LHCN-M2 (cell line): ENCODE measurements around the gene ABHD1. TPM values are rescaled to one million over a fixed set of nuclear protein-coding genes. Genes with fewer than 3 reads are reported as not detected.
"Not testable (repeated sequence)": the region's sequence is repeated elsewhere in the genome, so short reads cannot be mapped to it uniquely, and the experiment has no call there.

Experiments
- DNase-seq: peaks from one replicate; pipeline ENCODE4 v3.0.0-alpha.2; 2012; ENCODE audit warnings: low read depth
- total RNA-seq: library from RNA; depleted of rRNA; stranded (reverse); fragments of >200 nt; gene quantifications from 2 replicates; pipeline ENCODE4 v1.2.3, GENCODE V29; 2014

ABHD1 gene
- total RNA-seq, 1 experiment from 2014 or later: 0.17 TPM

GRCh38 chr2:27109083-27109482 lies 14.5 kb upstream of the ABHD1 start:
- no peak for DNase-seq

DNA sequence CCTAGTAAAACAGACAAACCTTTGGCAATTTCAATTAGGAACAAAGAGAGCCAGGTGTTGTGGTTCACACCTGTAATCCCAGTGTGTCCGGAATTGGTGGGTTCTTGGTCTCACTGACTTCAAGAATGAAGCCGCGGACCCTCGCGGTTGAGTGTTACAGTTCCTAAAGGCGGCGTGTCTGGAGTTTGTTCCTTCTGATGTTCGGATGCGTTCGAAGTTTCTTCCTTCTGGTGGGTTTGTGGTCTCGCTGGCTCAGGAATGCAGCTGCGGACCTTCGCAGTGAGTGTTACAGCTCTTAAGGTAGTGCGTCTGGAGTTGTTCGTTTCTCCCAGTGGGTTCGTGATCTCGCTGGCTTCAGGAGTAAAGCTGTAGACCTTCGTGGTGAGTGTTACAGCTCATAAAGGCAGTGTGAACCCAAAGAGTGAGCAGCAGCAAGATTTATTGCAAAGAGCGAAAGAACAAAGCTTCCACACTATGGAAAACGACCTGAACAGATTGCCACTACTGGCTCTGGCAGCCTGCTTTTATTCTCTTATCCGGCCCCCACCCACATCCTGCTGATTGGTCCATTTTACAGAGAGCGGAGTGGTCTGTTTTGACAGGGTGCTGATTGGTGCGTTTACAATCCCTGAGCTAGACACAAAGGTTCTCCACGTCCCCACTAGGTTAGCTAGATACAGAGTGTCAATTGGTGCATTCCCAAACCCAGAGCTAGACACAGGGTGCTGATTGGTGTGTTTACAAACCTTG lies 12.8 kb upstream of the ABHD1 start:
- DNase-seq: not testable (repeated sequence)

- DNase-seq: not testable (repeated sequence)
Observed at GRCh38 chr2:27111392-27112078, 12.1 kb upstream of the ABHD1 start.

DNA sequence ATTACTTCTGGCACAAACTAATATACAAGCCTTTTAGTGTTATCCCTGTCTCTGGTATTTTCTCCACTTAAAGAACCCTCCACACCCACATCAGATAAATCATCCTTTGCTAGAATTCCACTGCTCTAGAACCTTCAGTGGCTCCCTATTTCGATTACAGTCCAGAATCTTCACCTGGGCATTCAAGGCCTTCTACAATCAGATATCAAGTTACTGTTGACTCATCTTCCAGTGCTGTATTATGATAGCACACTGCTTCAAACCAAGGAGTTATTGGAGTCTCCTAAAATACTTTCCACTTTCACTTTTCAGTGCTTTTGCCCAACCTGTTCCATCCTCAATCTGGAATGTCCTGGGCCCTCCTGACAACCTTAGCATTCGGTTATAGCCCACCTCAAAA lies 8.1 kb upstream of the ABHD1 start:
- no peak for DNase-seq

- no peak for DNase-seq
Observed at GRCh38 chr2:27117995-27118524, 5.6 kb upstream of the ABHD1 start.

GRCh38 chr2:27118525-27119329 lies 4.9 kb upstream of the ABHD1 start, which contains the start of gene CGREF1:
CGREF1 (minus strand) TSS chr2:27119128; CDS start chr2:27104366, 14,762 bp downstream.
- no peak for DNase-seq

GRCh38 chr2:27119330-27119670 lies 4.3 kb upstream of the ABHD1 start:
- DNase-seq: not testable (repeated sequence)

DNA sequence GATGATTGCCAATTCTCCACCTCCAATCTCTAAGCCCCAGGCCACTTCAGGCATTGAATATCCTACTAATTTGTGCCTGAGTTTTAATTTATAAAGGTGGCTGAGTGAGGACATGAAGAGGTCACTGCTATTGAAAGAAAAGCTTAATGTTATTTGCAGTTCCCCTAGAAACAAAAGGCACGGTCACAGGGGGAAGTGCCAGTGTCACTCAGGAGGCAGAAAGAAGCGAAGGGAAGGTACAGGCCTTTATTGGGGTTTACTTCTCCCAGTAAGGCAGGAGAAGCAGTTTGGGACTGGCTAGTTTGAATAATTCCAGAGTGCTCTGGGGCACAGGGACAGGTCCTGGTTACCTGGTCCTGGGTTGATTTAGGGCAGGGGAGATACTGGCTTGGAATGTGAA lies 1.7 kb upstream of the ABHD1 start:
- DNase-seq: no peak

GRCh38 chr2:27122791-27123190 lies 824 bp upstream of the ABHD1 start:
- DNase-seq: no peak

DNA sequence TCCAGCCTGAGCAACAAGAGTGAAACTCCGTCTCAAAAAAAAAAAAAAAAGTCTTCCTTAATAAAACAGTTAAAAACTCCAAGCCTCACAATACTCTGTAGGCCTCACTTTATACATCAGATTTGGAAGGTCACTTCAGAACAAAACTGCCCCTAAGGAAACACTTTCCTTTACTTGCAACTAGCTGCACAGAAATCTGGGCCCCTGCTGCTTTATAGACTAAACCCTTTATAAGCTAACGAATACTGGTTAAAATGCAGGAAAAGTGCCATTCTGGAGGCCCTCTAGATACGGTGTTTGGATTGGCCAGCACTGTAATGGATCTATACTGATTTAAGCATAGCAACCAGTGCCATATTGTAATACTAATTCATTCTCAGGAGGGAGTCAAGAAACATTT lies 1.5 kb downstream of the ABHD1 start:
- no peak for DNase-seq

DNA sequence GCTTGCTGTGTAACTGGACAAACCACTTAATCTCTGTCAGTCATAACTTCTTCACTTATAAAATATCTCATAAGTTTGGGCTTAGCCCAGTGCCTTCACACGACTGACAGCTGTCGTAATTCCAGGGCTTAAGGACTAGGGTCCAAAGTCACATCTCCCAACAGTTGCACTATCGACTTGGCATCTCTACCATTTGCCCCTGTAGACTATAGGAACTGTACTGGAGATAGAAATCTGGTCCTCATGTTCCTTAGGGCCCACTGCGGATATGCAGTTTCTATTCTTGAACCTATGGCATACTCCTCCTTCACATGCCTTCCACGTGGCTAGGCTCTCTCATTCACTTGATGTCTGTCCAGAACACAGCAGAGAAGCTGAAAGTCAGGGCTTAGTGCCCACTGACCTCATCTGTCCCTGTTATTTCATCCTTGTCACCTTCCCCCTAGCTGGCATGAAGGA lies 2.7 kb downstream of the ABHD1 start:
- no peak for DNase-seq

GRCh38 chr2:27127883-27128667 lies 4.5 kb downstream of the ABHD1 start:
- DNase-seq: no peak

DNA sequence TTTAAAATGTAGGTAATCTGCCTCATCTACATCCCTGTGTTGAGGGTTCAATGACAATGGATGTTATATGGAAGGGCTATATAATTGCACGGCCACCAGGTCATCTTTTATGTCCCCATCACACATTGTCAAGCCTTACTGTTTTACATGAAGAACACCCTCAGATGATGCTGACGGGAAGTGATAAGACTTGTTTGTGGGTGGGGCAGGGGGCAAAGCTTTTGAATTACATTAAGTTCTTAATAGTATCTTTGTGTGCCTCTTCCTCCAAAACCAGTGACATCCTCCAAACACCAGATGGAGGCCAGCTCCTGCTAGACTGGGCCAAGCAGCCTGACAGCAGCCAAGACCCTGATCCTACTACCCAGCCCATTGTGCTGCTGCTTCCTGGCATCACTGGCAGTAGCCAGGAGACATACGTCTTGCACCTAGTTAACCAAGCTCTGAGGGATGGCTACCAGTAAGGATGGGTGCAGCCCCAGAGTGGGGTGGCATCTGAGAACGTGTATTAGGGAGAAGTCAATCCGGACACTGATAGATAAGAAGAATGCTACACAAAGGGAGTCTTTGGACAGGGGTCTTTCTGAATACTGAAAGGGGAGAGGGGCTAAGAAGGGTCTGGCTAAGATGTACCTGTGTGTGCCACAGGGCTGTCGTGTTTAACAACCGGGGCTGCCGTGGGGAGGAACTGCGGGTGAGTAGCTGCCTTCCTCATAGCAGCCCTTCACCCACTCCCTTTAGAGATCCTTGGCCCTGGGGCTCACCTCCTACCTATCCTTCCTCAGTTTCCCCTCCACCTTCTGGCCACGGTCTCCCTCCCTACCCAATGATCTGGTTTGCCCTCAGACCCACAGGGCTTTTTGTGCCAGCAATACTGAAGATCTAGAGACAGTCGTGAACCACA lies 5.3 kb downstream of the ABHD1 start:
- DNase-seq: no peak

DNA sequence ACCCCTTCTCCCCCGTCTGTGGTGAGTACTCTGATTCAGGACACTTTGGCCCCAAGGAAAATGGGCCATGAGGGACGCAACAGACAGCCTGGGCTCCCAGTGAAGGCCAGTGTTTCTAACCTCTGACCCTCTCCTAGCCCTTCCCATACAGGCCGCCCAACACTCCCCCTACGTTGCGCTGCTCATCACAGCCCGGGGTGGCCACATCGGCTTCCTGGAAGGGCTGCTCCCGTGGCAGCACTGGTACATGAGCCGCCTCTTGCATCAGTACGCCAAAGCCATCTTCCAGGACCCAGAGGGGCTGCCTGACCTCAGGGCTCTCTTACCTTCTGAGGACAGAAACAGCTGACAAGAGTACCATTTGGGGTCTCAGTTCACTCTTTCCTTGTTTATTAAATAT lies 6.8 kb downstream of the ABHD1 start:
- DNase-seq: no peak

- DNase-seq: peak; percentile 10
Observed at GRCh38 chr2:27131429-27131828, 7.8 kb downstream of the ABHD1 start.

DNA sequence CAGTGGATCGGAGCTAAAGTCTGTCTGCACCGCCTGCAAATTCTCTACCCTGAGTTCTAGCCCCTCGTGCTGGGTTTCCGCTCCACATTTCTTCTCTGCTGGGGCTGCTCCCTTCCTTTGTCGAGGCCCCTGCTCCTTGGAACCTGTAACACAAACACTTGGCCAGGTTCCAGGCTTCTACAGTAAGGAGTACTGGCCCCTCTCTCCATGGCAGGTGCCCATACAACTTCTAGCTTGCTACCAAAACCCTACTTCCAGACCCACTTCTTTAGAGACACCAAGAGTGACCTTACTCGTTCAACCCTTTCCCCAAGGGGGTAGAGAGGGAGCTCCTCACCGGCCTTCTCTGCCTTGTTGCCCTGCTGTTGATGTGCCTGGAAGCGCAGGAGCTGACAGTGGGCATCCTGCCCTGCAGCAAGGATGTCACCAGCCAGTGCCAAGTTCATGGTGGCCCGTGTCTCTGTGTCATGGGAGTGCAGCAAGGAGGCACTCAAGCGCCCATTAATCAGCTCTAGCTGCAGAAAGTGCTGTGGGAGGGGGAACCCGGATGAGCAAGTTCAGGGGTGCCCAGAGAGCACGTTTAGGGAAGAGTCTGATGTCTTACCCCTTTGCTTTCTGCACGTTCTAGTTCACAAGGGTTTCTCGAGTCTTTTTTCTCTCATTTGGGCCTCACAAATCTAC lies 9.7 kb downstream of the ABHD1 start:
- DNase-seq: no peak

DNA sequence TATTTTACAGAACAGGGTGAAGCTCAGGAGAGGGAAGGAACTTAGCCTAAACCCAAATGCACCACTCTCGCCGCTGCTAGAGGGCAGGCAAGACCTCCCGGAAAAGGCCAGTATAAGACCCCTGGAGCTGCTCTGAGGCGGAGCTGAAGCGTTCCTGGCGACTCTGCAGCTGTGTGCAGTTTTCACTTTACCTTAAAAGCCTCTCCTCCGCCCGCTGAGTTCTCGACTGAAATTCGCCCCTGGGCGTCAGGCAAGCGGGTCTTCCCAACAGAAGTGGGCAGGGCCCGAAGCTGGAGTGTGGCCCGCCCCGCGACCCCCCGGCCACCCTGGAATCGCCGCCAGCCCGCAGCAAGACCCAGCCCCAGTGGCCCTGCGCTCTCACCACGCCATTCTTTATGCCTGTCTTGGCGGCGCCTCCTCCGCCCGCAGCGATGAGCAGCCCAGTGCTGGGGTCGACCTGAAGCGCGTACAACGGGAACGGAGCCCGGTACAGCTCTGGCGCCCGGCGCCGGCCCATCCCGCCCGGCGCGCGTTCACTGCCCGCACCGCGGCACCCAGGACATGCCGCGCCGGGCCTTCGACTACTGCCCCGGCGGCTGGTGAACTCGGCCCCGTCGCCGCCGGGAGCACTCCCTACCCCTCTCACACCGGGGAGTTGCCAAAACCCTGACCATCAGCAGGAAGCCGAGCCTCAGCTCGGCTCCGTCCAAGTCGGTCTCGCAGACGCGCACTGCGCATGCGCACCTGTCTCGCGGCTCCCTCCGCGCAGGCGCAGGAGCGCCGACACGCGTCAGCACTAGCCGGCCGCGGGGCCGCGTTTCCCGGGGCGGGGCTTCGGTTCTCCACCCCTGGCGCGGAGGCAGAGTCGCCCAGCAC lies 10.5 kb downstream of the ABHD1 start, which contains the start of gene PREB:
PREB (minus strand) TSS at position 732 of the 876 bp plus-strand sequence; CDS start at position 517, 215 bp downstream.
- DNase-seq: peak; percentile 92

DNA sequence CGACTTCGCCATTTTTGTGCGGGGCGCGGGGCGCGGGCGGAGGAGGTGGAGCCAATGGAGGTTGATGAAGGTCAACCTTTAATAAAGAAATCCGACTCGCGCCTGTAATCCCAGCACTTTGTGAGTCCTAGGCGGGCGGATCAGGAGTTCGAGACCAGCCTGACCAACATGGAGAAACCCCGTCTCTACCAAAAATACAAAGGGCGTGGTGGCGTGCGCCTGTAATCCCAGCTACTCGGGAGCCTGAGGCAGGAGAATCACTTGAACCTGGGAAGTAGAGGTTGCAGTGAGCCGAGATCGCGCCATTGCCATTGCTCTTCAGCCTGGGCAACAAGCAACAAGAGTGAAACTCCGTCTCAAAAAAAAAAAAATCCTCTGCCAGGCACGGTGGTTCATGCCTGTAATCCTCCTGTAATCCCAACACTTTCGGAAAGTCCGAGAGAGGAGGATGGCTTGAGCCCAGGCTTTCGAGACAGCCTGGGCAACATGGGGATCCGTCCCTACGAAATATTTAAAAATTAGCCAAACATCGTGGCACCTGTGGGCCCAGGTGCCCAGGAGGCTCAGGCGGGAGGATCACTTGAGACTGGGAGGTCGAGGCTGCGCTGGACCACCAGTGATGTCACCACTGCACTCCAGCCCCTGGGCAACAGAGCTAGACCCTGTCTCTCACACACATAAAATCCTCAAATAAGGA lies 11.3 kb downstream of the ABHD1 start:
- DNase-seq: no peak
